ENCODE results near the gene LRPAP1. TPM values are rescaled to one million over a fixed set of nuclear protein-coding genes. Genes with fewer than 3 reads are reported as not detected.

LRPAP1 gene
- total and polyA plus RNA-seq, 2 donors (not counting 3 experiments of a cell fraction or from before 2014, with no cell fraction given), result 90.1 to 170 TPM

GRCh38 chr4:3524349-3524748, 7.9 kb downstream of the LRPAP1 start:
- BruUV-seq (replicated peaks), result no TSS peak
- H3K27ac ChIP-seq (ENCODE audit: insufficient read depth, low read depth, low read length), result no peak overlapping the region
- no peak overlapping the region for H3K4me3 ChIP-seq (replicated peaks in 1 of 3; ENCODE audit: insufficient read depth in 1 of 3, low read depth in 1 of 3, low read length in 3 of 3)
- H3K79me2 ChIP-seq (ENCODE audit: control insufficient read depth, insufficient read depth, low read length), result peaks cover 21% of the 10 kb centered on the region
- intact Hi-C loops (cut with micrococcal nuclease), result no loop called here
- H3K9ac ChIP-seq (replicated peaks; ENCODE audit: extremely low read depth, insufficient read depth, low read length), result no peak overlapping the region
- no peaks in the 10 kb centered on the region for H3K9me1 ChIP-seq (replicated peaks; ENCODE audit: control insufficient read depth, extremely low read depth, insufficient read depth, low read length)
- H2AFZ ChIP-seq (ENCODE audit: low read depth, low read length), result no peak overlapping the region
- dilution Hi-C loops (cut with MboI; ENCODE audit: extremely low pct_ligation_motif_present, low sequenced_read_pairs), result no loop called here
- POLR2A ChIA-PET, result no interaction called here
- DNase-seq (ENCODE audit: low read depth, low spot score), result no peak
- CTCF ChIA-PET, result no interaction called here
- H3K27me3 ChIP-seq (ENCODE audit: control insufficient read depth in 2 of 2, insufficient read depth in 2 of 2, low read length in 2 of 2), result no peaks in the 10 kb centered on the region
- H3K9me3 ChIP-seq (replicated peaks; ENCODE audit: control insufficient read depth, insufficient read depth, low read length), result no peaks in the 10 kb centered on the region
- H4K20me1 ChIP-seq (replicated peaks; ENCODE audit: control insufficient read depth, extremely low read depth, insufficient read depth, low read length), result no peaks in the 10 kb centered on the region
- no peak for FAIRE-seq
- TF ChIP-seq POLR2A (IDR thresholded peaks at IDR 0.05; ENCODE audit: low read depth, low read length) (no peak), FOS (IDR thresholded peaks at IDR 0.05; ENCODE audit: borderline replicate concordance, insufficient read depth, low read length) (no peak), JUN (IDR thresholded peaks at IDR 0.05; ENCODE audit: borderline replicate concordance, insufficient read depth, insufficient read length, low read depth) (no peak), GATA2 (IDR thresholded peaks at IDR 0.05; ENCODE audit: insufficient read depth, insufficient read length, low read depth, low read length) (no peak)
- H3K4me1 ChIP-seq (ENCODE audit: control insufficient read depth, extremely low read depth, insufficient read depth, low read length), result no peaks in the 10 kb centered on the region
- peaks cover 9 to 37% of the 10 kb centered on the region in 2 experiments for H3K36me3 ChIP-seq (ENCODE audit: control insufficient read depth in 2 of 2, extremely low read depth in 1 of 2, insufficient read depth in 2 of 2, low read length in 2 of 2)
- no peak overlapping the region for H3K4me2 ChIP-seq (ENCODE audit: insufficient read depth, low read length)

DNA sequence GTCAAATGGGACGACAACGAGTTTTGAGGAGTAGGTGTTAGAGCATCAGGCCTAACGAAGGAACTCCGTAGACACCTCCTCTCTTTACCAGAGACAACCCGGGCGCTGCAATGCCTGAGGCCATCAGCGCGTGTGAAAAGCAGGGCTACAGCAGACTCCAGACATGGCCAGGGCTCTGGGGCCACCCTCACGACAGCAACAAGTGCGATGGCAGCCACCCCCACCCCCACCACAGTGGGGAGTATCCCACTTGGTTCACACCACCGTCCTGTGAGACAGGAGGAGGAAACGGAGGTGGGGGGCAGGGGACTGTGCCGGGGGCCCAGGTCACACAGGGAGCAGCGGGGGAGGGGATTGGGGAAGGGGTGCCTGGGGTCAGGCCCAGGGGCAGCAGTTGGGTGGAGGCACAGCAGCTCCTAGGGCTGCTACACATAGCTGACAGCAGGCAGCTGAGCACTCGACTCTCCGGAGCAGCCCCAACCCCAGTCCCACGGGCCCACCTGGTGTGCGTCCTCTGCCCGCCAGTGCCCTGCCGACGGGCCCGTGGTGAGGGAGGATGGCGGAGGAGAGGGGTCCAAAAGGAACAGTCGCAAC, 8.5 kb downstream of the LRPAP1 start:
- H2AFZ ChIP-seq (ENCODE audit: low read depth, low read length), result no peak overlapping the region
- CTCF ChIA-PET, result no interaction called here
- TF ChIP-seq FOS (IDR thresholded peaks at IDR 0.05; ENCODE audit: borderline replicate concordance, insufficient read depth, low read length), result no peak
- no peak for TF ChIP-seq GATA2 (IDR thresholded peaks at IDR 0.05; ENCODE audit: insufficient read depth, insufficient read length, low read depth, low read length)
- TF ChIP-seq JUN (IDR thresholded peaks at IDR 0.05; ENCODE audit: borderline replicate concordance, insufficient read depth, insufficient read length, low read depth), result no peak
- TF ChIP-seq, protein P1, sequence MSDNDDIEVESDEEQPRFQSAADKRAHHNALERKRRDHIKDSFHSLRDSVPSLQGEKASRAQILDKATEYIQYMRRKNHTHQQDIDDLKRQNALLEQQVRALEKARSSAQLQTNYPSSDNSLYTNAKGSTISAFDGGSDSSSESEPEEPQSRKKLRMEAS (IDR thresholded peaks at IDR 0.05; ENCODE audit: insufficient read depth, insufficient read length), result no peak
- TF ChIP-seq, protein P2, sequence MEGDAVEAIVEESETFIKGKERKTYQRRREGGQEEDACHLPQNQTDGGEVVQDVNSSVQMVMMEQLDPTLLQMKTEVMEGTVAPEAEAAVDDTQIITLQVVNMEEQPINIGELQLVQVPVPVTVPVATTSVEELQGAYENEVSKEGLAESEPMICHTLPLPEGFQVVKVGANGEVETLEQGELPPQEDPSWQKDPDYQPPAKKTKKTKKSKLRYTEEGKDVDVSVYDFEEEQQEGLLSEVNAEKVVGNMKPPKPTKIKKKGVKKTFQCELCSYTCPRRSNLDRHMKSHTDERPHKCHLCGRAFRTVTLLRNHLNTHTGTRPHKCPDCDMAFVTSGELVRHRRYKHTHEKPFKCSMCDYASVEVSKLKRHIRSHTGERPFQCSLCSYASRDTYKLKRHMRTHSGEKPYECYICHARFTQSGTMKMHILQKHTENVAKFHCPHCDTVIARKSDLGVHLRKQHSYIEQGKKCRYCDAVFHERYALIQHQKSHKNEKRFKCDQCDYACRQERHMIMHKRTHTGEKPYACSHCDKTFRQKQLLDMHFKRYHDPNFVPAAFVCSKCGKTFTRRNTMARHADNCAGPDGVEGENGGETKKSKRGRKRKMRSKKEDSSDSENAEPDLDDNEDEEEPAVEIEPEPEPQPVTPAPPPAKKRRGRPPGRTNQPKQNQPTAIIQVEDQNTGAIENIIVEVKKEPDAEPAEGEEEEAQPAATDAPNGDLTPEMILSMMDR (IDR thresholded peaks at IDR 0.05; ENCODE audit: extremely low read depth in 1 of 2, insufficient read depth in 1 of 2, low read depth in 1 of 2, low read length in 2 of 2), result no peak
- TF ChIP-seq EZH2 (IDR thresholded peaks at IDR 0.05; ENCODE audit: borderline replicate concordance, low read depth, low read length, severe bottlenecking), result no peak
- no peak for TF ChIP-seq POLR2AphosphoS5 (IDR thresholded peaks at IDR 0.05; ENCODE audit: insufficient read depth, low read depth, low read length)
- no peak for TF ChIP-seq MYC (IDR thresholded peaks at IDR 0.05; ENCODE audit: low read depth, low read length)
- TF ChIP-seq POLR2A (IDR thresholded peaks at IDR 0.05; ENCODE audit: low read depth, low read length), result no peak
- DNase-seq (ENCODE audit: low read depth, low spot score) (no peak), FAIRE-seq (no peak)
- dilution Hi-C loops (cut with MboI; ENCODE audit: extremely low pct_ligation_motif_present, low sequenced_read_pairs), result no loop called here
- intact Hi-C loops (cut with micrococcal nuclease), result no loop called here
- H4K20me1 ChIP-seq (replicated peaks; ENCODE audit: control insufficient read depth, extremely low read depth, insufficient read depth, low read length), result no peaks in the 10 kb centered on the region
- H3K4me3 ChIP-seq (replicated peaks in 1 of 3; ENCODE audit: insufficient read depth in 1 of 3, low read depth in 1 of 3, low read length in 3 of 3), result no peak overlapping the region
- no peaks in the 10 kb centered on the region for H3K9me1 ChIP-seq (replicated peaks; ENCODE audit: control insufficient read depth, extremely low read depth, insufficient read depth, low read length)
- H3K27me3 ChIP-seq (ENCODE audit: control insufficient read depth in 2 of 2, insufficient read depth in 2 of 2, low read length in 2 of 2), result no peaks in the 10 kb centered on the region
- H3K4me2 ChIP-seq (ENCODE audit: insufficient read depth, low read length), result no peak overlapping the region
- H3K36me3 ChIP-seq (ENCODE audit: control insufficient read depth in 2 of 2, extremely low read depth in 1 of 2, insufficient read depth in 2 of 2, low read length in 2 of 2), result peaks cover 9 to 40% of the 10 kb centered on the region in 2 experiments
- H3K4me1 ChIP-seq (ENCODE audit: control insufficient read depth, extremely low read depth, insufficient read depth, low read length), result no peaks in the 10 kb centered on the region
- POLR2A ChIA-PET, result no interaction called here
- H3K79me2 ChIP-seq (ENCODE audit: control insufficient read depth, insufficient read depth, low read length), result peaks cover 17% of the 10 kb centered on the region
- no peak overlapping the region for H3K27ac ChIP-seq (ENCODE audit: insufficient read depth, low read depth, low read length)
- no peak overlapping the region for H3K9ac ChIP-seq (replicated peaks; ENCODE audit: extremely low read depth, insufficient read depth, low read length)
- H3K9me3 ChIP-seq (replicated peaks; ENCODE audit: control insufficient read depth, insufficient read depth, low read length), result no peaks in the 10 kb centered on the region
- BruUV-seq (replicated peaks), result no TSS peak
